Testis (tissue), 2 donors: ENCODE results near the gene H3-3A.

ENCODE experiments used
- CTCF ChIP-seq, 3 experiments: fragments of 450-650 bp in 2 of 3; fragments of 200-600 bp in 1 of 3; sonication (generic) in 1 of 3; IDR thresholded peaks; one replicate each; pipeline ENCODE4 v1.5.1; 2016 to 2019; ENCODE audit warnings: antibody characterized with exemption in 3 of 3, mild to moderate bottlenecking in 2 of 3, moderate library complexity in 1 of 3
- POLR2A ChIP-seq: fragments of 450-650 bp; IDR thresholded peaks from one replicate; pipeline ENCODE4 v1.6.1; 2017; ENCODE audit warnings: antibody characterized with exemption, mild to moderate bottlenecking, moderate library complexity

- no peak for TF ChIP-seq CTCF (IDR thresholded peaks at IDR 0.05)
- no peak for TF ChIP-seq POLR2A
Measured at GRCh38 chr1:226021401-226021800, 41.1 kb upstream of the H3-3A start.
